GM18951 (cell line): ENCODE data around the gene GXYLT2.
"Not testable (repeated sequence)": the region's sequence is repeated elsewhere in the genome, so short reads cannot be mapped to it uniquely, and the experiment has no call there.

Experiments used
- POLR2A ChIP-seq: IDR thresholded peaks from 4 replicates; pipeline ENCODE4 v1.6.1; 2011; ENCODE audit warnings: mild to moderate bottlenecking; ENCODE audit not compliant: insufficient read length, insufficient read depth; ENCODE audit errors: extremely low read depth
- in situ Hi-C: fragments of 300-500 bp; cut with MboI; formaldehyde crosslinking; loops from one replicate; pipeline ENCODE4 v1.12.0; 2022; ENCODE audit warnings: low sequenced_read_pairs, mixed read lengths, inconsistent platforms; ENCODE audit not compliant: unreplicated experiment

GXYLT2 gene

DNA sequence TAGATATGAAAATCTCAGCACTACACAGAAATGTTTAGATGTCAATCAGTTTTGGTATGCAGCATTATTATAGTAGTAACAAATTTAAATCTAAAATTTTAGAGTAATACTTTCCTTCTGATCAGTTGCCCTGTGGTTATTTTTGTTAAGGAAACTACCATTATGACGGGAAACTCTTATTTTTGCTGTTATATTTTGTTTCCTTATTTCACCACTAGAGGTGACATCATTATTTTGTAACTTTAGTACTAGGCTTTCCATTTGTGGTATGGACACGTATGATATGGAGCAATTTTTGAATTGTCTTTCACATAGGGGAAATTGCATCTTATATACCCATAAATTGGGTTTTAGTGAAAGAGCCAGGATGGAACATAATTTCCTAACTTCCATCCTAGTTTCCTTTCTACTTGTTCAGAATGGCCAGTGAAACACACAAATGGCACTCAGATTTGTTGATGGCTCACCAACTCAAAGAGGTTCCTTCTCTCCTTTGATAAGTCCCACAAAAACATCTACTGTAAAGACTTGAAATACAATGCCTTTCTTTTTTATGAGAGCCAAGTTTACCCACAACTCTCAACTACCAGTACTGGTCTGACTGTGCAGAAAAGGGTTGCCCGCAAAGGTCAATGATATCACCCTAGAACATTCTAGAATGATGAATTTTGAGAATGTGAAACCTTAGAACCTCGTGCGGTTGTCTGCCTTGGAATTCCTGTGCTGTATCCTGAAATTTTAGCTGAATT is 89.4 kb downstream of the GXYLT2 start:
- TF ChIP-seq POLR2A: no peak
- in situ Hi-C loops: no loop called here

GRCh38 chr3:72982609-72983366 is 94.9 kb downstream of the GXYLT2 start:
- TF ChIP-seq POLR2A: no peak
- in situ Hi-C loops: no loop called here

DNA sequence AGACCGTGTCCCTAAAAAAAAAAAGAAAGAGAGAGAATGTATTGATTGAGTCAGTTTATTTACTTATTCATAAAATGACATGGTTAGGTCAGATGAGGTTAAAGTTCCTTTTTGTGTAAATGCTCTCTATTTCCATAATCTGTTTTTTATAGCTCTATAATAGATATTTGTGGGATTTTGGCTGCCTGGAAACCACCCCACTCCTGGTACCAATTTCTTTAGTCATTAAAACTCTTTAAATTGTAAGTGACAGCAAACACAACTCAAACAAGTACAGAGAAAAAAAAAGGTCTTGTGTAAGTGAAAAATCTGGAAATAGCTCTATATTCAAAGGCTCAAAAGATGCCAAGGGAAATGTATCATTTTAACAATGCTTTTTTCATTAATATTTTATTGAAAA is 97.7 kb downstream of the GXYLT2 start:
- no peak for TF ChIP-seq POLR2A
- in situ Hi-C loops: no loop called here

DNA sequence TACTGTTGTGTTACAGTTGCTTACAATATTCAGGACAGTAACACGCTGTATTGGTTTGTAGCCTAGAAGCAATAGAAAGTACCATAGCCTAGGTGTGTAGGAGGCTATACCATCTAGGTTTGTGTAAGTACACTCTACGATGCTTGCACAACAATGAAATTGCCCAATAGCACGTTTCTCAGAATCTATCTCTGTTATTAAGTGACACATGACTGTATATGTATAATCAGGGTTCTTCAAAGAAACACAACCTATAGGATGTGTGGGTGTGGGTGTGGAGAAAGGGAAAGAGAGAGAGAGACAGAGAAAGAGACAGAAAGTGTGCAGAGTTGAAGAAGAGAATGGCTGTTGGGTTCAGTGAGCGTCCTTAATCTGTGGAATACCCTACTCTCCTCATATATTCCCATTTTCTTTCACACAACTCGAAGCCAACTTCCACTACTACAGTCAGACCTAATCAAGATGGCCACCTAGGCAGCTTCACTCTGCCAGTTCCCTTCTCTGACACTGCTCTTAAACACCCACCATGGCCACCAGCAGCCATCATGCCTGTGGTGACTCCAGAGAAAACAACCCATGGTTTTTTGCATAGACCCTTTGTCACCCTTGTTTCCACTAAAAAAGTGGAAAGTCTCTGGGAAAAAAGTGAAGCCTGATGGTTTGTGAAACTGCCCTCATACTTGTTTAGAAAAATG is 103.0 kb downstream of the GXYLT2 start:
- no peak for TF ChIP-seq POLR2A
- in situ Hi-C loops: no loop called here

GRCh38 chr3:72991522-72991921 is 103.7 kb downstream of the GXYLT2 start:
- no peak for TF ChIP-seq POLR2A
- in situ Hi-C loops: no loop called here

DNA sequence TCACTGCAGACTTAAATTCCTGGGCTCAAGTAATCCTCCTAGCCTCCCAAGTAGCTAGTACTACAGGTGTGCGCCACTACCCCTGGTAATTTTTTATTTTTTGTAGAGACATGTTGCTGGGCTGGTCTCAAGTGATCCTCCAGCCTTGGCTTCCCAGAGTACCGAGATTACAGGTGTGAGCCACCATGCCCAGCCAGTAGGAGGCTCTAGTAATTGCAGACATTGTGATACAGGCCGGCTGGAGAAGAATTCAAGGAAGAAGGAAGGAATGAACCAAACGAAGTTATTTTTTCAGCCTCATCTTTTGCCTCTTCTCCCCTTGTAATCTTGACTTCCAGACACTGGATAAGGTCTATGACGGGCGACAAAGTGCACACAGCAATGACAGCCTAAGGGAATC is 105.5 kb downstream of the GXYLT2 start:
- in situ Hi-C loops: no loop called here
- TF ChIP-seq POLR2A: no peak

DNA sequence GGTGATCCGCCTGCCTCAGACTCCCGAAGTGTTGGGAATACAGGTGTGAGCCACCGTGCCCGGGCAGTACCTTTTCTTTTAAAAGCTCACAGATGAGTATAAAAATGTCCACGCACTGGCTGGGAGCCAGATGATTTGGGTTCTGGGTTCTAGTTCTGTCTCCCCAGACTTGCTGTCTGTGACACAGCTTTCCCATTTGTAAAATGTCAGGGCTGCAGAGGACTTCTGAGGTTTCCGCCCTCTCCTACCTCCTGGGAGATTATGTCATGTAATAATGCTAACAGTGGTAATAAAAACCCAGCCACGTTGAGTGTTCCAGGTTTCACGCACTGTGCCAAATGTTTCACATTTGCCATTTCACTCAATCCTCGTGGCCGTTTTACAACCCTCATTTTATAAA is 107.5 kb downstream of the GXYLT2 start:
- in situ Hi-C loops: no loop called here
- TF ChIP-seq POLR2A: no peak

- no peak for TF ChIP-seq POLR2A
- in situ Hi-C loops: no loop called here
Measured at GRCh38 chr3:72996121-72996472, 108.3 kb downstream of the GXYLT2 start.

- in situ Hi-C loops: no loop called here
- peak; percentile 94 for TF ChIP-seq POLR2A
Measured at GRCh38 chr3:72996473-72997333, 108.9 kb downstream of the GXYLT2 start, which contains the start of gene PPP4R2. Gene PPP4R2 (plus strand): TSS chr3:72996811. CDS start chr3:72997038, 227 bp downstream.

GRCh38 chr3:72997421-72997961 is 109.6 kb downstream of the GXYLT2 start:
- no peak for TF ChIP-seq POLR2A
- in situ Hi-C loops: no loop called here

DNA sequence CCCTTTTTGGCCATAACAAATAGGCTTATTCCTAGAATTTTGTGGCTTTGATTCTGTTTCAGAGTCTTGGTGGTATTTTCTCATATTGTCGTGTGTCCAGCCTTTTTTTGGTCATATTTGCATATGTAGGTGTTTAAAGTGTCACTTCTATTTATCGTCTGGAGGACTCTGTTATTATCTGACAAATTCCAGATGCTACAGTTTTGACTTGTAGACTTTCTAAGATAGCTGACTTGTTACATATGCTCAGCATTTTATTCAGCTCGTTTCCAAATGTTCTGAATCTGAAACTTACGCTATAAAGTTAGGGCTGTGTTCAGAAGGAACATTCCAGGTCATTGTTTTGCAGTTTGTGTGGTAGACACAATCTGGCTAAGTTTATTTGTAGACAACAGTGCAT is 110.6 kb downstream of the GXYLT2 start:
- in situ Hi-C loops: no loop called here
- no peak for TF ChIP-seq POLR2A

DNA sequence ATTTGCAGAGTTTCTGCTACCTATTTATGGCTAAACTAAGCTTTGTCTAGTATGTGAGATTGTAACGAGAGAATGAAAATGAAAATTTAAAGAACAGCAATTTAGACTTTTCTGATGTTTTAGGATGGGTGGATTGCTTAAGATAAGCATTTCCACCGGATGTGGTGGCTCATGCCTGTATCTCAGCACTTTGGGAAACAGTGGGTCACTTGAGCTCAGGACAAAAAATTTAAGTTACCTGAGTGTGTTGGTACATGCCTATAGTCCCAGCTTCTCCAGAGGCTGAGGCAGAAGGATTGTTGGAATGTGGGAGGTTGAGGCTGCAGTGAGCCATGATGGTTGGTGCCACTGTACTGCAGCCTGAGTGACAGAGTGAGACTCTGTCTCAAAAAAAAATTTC is 112.1 kb downstream of the GXYLT2 start:
- in situ Hi-C loops: no loop called here

GRCh38 chr3:73003050-73003449 is 115.2 kb downstream of the GXYLT2 start:
- in situ Hi-C loops: not testable (repeated sequence)

More for the DNA sequence above, 112.1 kb downstream of the GXYLT2 start:
- TF ChIP-seq POLR2A: no peak
